SIG-M5 treated with dmso at 0.1 percent for 504 hours (cell line): ENCODE results near the gene XIRP2.

Experiments used
- DNase-seq: peaks from one replicate; lab custom pipeline; 2025; ENCODE audit not compliant: unreplicated experiment; lab: John Stamatoyannopoulos, UW

XIRP2 gene

GRCh38 chr2:167132066-167132465 lies 243.8 kb downstream of the XIRP2 start:
- DNase-seq = no peak

DNA sequence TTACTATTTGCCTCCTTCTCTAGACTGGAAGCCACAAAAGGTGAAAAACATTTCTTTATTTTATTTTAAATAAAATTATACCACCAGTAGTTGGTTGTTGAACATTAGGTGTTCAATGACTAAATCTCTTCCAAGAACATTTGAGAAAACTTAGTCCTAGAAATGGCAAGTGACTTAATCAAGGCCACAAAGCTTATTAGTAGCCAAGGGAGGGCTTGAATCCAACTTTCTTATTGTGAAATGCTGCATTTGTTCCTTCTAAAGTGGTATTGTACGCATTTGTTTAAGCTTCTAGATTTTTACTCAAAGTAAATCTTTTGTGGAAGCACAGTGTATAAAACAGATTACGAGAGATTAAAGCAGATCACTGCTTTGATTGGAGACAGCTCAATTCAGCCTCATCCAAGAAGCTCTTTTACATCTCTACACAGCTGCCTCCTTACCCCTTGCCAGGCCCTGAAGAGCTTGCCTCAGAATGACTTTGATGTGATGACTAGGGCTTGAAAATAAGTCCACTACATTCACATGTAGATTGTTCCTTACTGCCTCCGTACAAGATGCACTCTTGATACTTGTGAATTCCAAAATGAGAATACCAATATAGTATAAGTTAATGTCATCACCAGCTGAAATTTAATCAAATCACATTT lies 244.8 kb downstream of the XIRP2 start:
- no peak for DNase-seq

DNA sequence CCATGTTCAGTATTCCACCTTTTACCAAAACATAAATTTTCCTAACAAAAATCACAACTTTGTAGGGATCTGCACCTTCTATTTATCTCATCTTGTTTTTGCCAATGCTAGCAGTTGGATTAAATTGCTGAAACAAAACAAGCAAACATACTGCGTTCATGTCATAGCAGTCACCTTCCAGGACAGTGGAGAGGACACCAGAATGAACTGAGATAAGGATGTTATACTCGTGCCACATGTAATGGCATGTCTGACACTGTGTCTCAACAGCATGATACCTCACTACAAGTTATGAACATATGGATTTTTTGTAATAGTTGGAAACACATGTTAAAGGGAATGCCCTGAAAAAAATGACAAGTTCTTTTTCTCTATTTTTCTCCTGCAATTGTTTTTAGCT lies 245.3 kb downstream of the XIRP2 start:
- DNase-seq = no peak

DNA sequence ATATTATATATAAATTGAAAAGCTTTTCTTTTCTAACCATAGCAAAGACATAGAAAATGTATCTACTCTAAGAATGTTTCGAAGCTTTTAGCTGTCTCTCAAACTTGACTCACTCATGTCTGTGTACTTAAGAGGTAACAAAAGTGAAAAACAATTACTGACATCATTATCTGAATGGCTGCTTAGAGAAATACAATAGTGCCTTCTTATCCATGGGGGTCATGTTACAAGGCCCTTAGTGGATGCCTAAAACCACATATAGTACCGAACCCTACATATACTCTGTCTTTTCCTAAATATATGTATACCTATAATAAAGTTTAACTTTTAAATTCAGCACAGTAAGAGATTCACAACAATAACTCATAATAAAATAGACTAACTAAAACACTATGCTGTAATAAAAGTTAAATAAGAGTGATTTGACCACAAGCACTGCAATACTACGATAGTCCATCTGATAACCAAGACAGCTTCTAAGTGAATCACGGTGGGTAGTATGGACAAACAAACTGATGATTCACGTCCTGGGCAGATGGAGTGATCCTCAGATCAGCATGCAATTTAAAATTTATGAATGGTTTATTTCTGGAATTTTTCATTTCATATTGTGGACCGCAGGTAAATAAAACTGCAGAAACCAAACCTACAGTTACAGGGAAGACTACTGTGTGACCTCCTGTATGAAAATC lies 246.2 kb downstream of the XIRP2 start:
- no peak for DNase-seq

DNA sequence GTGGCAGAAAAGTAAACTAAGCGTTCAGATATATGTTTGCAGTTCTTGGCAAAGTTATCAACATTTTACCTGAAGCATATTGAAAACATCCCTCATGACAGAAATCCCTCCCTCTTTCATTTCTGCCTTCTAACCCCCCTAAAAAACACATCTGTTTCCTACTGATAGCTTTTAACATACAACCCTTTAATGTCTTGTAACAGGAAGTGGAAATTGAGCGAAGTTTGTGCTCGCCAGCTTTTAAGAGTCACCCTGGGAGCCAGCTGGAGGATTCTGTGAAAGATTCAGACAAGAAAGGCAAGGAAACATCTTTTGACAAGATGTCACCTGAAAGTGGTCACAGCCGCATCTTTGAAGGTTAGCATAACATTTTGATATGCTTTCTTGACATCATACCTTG lies 247.4 kb downstream of the XIRP2 start:
- no peak for DNase-seq

DNA sequence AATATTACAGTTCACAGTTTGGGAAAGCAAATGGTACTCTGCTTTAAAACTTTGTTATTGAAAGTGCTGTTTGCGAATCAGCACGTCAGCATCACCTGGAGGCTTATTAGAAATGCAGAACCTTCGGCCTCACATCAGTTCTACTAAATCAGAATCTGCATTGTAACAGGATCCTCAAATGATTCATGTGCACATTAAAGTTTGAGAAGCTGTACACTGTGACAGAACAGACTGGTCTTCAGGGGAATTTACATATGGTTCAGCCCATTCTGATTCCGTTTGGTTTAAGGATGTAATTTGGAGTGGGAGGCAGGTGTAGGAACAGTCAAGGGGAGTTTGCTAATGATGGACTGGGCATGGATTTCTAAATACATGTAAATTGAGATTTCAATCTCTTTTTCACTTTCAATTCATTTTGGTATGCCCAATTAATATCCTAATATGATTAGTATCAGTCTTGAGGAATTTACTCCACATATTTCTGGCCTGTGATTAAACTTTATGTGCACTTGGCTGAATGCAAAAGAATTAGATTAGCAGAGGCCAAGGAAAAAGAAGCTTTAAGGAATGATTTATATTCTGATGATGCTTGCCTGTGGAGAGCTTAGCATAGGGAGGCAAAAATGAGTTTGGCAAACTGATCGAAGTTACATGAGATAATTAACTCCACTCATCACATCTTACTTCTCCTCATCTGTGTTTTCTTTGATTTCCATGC lies 248.8 kb downstream of the XIRP2 start:
- no peak for DNase-seq

- no peak for DNase-seq
Measured at GRCh38 chr2:167140330-167140729, 252.1 kb downstream of the XIRP2 start.

GRCh38 chr2:167140767-167141166 lies 252.5 kb downstream of the XIRP2 start:
- DNase-seq = no peak

DNA sequence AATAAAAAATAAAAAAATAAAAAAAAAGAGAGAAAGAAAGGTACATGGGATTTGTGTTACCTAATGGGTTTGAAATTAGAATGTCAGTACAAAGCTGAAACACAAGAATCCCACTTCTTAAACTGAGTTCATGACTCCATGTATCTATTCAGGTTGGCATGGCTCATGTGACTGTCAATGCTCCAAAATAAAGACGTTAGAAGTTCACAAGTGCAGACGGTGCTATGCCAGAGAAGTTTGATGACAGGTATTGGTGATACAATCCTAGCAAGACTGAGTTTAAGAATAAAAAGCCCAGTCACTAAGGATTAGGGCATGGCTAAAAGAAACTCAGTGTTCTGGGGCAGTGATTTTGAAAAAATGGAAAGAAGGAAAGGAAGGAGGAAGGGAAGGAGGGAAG lies 254.3 kb downstream of the XIRP2 start:
- DNase-seq = no peak

GRCh38 chr2:167144179-167144898 lies 256.1 kb downstream of the XIRP2 start:
- DNase-seq = no peak

- DNase-seq = no peak
Measured at GRCh38 chr2:167147271-167147941, 259.1 kb downstream of the XIRP2 start.

DNA sequence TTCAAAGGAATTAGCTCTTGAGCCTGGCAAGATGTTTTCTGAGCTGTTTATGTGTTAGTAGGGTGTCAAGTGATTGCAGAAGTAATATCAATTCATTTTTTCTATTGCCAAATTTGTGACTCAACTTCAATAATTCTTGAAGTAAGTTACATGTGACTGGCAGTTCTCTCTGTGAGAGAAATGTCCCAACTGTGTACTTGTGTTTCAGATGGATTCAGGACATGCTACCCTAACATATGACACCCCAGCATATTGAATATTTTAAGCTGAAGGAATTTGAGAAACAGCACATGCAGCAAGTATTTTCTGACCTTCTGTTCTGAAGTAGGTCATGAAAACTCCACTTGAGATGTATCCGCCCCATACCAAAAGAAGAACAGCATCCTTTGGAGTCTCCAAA lies 263.6 kb downstream of the XIRP2 start:
- DNase-seq = no peak

GRCh38 chr2:167157523-167157922 lies 269.2 kb downstream of the XIRP2 start:
- no peak for DNase-seq

DNA sequence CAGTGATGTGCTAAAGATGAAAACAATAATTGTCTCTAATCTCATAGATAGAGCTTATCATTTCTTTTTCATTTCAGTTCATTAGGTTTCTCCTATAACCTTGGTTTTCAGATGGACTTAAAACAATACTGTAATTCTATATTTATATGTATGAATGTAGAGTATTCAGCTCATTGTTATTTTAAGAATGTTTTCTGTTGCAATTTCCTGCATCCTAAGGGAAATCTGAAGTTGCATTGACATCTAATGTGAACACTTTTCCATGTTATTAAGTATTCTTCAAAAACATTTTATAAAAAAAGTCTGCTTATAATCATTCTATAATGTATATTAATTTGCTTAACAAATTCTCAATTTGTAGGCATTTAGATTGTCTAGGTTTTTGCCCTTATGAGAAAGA lies 288.9 kb downstream of the XIRP2 start:
- no peak for DNase-seq

DNA sequence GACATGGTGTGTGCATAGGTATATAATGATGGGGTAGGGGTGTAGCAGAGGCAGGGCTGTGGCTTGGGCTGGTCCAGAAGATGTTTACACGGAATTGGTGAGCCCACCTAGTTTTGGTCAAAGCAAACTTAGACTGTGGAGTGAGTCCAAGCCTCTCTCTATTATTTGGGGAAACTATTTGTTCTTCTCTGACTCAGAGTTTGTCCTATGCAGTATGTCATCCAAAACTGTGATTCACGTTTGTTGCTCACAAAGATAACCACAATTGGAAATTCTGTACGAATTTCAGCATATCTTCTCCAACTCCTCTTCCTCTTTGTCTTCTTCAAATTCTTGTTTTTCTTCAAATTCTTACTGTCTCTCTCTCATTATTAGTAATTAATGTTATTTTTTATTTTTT lies 292.9 kb downstream of the XIRP2 start:
- DNase-seq = no peak

GRCh38 chr2:167181688-167182087 lies 293.4 kb downstream of the XIRP2 start:
- DNase-seq = no peak

DNA sequence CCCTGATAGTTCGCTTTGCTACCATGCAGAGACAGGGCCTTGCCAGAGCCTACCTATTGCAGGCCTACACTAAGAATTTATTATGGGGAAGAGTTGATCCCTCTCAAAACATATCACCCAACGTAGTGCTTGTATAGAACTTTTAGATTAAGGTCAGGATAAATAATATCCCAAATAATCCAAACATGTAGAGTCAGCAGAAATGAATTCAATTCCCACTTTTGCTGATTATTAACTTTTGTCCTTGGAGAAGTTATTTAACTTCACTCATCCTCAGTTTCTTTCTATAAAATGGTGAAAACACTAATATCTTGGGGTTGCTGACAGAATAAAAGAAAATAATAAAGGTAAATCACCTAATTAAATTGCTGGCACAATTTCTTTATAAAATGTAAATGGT lies 294.1 kb downstream of the XIRP2 start:
- no peak for DNase-seq

- DNase-seq = no peak
Measured at GRCh38 chr2:167183931-167184330, 295.7 kb downstream of the XIRP2 start.

DNA sequence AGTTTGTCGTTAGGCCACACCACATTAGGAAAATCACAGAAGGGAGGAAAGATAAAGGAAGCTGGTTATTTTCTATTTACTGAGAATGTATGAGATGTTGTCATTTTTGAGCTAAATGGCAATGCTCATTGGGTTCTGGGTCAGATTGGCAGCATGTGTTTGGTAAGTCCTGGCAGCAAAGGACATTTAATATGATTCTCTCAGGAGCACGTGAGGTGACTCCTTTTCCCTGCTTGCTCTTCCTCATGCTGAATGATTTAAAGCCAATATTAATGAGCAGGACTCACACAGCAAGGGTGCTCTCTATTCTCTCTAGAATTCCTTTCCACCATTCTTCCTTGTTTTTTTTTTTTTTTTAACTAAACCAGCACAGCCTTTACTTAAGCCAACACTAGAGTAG lies 298.2 kb downstream of the XIRP2 start:
- no peak for DNase-seq

- no peak for DNase-seq
Measured at GRCh38 chr2:167187049-167187727, 298.9 kb downstream of the XIRP2 start.
